Cerebellar cortex (tissue), 1 donor: ENCODE results near the gene CYTH4.

Experiments
- DNase-seq: peaks from one replicate; pipeline ENCODE4 v3.0.0-alpha.2; 2015; ENCODE audit warnings: low spot score

The CYTH4 gene

DNA sequence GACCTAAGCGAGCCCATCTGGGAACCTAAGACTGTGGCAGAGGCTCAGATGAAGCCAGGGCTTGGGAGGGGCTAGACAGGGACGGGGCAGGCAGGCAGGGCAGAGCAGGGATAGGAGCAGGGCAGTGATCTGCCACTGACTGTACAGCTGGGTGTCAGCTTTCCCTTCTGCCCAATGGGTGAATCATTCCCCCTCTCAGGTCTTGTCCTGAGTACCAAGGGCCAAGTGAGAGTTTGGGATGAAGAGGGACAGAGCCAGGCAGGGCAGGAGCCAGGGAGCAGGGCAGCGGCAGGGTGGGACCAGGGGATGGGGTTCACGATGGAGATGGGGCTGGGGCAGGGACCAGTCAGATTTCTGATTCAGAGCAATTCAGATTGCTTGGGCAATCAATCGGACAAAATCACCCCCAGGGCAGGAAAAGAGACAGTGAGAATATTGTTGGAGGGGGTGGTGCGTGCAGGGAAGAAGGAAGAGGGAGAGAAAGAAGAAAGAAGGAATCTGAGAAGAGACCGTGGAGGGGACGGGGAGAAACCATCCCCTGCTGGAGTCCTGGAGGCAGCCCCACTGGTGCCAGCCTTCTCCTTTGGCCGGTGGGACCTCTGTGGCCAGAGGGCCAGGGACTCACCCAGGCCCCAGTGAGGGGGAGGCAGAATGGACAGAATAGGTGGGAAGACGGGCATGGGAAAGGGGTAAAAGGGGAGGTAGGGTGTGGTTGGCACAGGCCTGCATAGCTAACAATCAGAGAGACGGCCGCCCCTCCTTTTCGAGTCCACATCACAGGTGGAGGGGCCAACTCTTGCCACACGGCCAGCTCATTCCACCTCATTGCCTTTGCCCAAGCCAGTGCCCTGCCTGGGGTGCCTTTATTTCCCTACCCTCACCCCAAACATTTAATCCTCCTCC is 47.2 kb downstream of the CYTH4 start:
- DNase-seq, result no peak

DNA sequence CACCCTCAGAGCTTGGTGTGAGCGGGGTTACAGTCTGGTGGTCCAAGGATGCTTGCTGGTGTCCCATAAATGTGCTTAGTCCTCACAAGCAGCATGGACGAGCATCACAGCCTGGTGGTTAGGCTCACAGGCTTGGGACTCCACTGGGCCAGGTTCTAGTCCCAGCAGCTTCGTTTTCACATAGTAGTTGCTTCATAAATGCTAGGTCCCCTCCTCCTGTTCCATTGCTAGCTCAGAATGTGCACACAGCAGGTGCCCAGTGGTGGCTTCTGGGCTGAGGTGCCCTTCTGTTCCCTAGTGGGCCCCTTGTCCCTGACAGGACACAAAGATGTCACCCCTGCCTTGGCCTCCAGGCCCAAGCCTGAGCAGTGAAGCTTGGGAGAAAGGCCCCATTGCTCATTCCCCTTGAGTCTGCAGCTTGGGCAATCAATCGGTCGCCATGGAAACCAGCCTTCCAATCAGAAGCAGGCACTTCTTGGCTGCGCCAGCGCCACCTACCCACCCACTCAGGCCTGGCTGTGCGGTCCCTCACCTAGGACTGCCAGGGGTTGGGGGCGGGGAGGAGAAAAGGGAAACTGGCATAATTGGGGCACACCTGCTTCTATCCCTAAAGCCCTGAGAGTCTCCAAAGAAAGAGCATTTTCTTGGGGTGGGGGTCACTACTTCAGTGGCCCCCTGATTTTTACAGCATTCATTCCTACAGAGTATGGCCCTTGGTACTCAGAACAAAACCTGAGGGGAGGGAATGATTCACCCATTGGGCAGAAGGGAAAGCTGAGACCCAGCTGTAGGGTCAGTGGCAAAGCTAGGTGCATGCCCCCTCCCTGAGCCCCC is 48.1 kb downstream of the CYTH4 start:
- peak; percentile 22 for DNase-seq

DNA sequence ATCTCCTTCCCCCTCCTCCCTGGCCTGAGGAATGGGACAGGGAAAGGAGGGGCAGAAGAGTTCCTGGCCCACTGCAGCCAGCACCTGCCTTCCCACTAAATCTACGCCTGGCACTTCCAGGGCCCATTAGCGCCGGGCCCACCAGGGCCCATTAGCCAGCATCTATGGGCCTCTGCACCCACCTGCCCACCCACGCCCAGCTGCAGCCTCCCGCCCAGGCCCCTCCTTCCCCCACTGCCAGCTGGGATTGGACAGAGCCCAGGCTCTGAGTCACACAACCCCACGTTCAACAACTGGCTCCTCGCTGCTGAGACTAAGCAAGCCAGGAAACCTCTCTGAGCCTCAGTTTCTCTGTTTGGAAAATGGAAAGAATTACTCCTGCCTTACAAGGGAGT is 48.7 kb downstream of the CYTH4 start:
- DNase-seq, result no peak

DNA sequence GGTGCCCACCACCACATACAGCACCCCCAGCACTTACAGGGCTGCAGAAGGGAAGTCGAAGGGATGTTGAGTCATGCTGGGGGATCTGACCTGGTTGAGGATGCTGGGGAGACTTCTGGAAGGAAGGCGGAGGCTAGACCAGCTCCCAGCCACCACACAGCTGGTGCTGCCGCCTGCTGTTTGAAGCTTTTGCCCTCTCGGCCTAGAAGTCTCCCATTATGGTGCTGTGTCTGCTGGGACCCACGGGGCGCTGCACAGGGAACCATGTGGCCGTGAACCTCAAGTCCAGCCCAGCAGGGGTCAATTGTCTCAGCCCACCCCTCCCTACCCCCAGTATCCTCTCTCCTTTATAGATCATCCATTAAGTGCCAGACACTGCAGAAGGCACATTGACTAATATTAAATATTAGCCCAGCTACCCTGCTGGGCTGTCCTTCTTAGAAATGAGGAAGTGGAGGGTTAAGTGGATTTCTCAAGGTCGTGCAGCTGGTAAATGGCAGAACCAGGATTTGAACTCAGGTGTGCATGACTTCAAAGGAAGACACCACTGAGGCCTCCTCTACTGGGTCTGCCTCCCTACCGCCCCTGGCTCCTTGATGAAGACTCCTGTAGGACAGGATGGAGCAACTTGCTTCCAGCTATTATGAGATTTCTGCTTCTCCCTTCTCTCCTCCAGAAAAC is 49.7 kb downstream of the CYTH4 start:
- no peak for DNase-seq

DNA sequence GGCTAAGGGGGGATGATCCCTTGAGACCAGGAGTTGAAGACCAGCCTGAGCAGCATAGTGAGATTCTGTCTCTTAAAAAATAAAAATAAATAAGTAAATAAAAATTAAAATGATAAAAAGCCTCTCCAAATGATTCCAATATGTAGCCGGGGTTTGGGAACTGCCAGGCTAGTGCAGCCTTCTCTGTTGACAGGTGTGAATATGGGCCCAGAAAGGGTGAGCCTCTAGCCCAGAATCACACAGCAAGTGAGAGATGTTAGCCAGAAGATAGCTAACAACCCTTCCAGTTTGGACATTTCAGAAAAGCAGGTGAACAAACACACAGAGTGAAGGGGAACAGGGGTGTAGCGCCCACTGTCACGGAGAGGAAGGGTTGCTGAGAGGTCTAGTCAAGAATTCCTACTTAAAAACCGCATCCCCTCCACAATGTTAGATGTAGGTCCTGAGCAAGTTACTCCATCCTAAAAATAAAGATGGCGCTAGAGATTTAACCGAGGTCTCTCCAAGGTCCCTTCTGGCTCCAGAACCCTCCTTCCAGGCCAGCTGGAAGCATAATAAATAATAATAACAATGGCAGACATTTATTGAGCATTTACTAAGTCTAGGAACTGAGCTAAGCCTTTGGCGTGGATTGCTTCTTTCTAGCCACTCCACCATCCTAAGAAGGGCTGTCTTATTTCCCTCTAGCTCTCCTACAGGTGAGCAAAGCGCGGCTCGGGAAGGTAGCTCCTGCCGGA is 51.6 kb downstream of the CYTH4 start:
- DNase-seq, result no peak

DNA sequence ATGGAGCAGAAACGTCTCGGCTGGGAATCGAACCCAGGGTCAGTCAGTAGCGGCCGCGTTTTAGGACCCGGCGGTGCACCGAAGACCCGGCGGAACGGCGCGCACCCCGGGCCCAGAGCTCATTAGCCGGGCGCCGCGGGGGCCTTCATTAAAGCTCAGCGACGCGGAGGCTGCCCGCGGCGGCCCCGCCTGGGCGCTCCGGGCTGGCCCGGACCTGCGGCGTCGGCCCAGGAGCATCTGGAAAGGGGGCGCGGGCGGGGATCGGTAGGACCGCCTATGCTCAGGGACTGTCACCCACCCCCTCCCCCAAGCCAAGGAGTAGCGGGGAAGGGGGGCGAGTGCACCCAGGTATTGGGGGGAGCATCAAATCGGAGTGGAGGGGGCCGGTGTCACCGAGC is 52.2 kb downstream of the CYTH4 start:
- no peak for DNase-seq

DNA sequence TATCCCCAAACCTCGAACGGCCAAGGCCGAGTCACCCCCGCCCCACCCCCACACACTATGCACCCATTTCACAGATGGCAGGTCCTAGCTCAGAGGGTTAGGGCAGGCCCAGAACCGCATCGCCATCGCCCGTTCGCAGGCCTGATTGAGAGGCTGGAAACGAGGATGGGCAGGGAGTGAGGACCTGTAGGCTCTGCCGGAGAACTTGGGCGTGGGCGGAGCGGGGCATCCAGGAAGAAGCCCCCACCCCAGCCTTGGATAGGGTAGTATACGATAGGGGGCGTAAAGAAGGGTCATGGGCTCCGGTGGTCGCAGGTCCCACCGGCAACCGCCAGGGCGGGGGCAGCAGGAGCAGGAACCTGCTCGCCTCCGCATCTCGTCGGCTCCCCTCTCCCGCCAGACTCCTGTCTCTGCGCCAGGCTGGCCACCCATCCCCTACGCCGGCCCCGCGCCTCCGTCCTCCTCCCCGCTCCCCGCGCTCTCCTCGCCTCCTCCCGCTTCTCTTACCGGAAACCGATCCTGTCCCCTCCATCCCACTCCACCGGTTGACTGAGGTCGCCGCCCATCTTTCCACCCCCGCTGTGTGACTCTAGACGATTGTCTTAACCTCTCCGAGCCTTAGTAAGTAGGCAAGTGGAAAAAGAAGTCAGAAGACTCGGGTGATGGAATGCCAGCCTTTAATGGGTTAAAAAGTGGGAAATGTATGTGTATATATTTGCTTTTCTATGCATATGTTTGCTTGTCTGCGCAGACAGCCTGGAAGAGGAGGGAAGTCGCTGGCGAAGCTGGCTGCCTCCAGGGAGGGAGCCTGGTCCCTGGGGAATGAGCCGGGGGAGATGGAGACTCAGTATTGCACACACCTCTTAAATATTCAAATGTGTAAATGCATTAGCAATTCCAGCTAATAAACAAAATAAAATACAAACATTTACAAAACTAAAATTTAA is 52.8 kb downstream of the CYTH4 start:
- no peak for DNase-seq

DNA sequence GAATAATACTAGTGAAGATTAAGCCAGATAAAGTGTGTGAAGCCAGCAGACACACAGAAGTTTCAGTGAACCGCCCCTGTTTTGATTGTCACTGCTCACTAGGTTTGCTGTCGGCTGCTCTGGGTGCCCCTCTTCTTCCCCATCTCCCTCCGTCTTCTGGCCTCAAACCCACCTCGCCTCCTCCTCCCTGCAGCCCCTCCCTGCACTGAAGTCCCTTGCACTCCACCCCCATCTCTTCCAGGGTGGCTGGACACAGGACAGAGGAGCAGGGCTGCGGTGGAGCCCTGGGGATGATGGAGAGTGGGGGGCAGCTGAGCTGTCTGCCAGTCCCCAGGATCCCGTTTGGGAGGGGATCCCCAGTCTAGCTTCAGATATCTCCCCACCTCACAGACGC is 53.5 kb downstream of the CYTH4 start:
- DNase-seq, result no peak

DNA sequence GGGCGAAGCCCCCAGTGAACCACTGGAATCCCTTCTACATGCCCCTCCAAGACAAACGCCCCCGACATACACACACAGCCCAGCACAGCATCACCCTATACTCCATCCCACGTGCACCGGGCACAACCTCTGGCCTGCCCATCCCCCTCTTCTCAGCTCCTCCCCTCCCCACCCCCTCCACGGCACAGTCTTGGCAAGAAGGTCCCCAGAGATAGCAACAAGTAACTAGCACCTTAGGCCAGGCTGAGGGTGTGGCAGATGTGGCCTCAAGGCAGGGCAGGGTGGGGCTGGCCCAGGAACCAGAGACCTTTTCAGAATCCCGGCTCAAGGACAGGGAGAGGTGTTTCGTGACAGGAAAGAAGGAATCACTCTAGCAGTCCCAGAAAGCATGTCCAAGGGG is 54.3 kb downstream of the CYTH4 start:
- no peak for DNase-seq

DNA sequence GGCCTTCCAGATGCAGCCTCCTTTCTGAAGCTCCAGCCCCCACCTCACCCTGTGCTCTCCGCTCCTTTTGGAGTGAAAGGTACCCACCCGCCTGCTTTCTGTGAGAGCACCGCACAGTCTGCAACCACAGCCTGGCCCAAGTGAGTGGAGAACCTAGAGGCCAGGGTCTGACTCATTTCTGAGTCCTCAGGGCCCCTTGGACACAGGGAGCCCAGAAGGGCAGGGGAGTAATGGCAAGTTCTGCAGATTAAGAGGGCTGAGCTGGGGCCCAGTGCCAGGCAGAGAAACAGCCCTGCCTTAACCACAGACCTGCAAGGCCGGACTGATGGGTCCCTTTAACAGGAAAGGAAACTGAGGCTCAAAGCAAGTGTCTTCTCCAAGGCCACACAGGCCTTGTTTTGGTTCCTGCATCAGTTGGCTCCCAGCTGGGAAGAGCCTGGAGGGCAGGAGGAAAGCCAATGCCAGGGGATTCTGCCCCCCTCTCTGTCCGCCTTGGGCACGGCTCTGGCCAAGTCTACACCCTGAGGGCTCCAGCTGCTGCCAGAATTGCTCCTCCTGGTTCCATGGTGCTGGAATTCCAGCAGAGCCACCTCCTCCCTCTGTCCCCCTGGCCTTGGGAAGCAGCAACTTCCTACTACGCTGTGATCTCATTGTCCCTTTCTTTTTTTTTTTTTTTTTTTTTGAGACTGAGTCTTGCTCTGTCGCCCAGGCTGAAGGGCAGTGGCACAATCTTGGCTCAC is 55.1 kb downstream of the CYTH4 start:
- DNase-seq, result no peak

DNA sequence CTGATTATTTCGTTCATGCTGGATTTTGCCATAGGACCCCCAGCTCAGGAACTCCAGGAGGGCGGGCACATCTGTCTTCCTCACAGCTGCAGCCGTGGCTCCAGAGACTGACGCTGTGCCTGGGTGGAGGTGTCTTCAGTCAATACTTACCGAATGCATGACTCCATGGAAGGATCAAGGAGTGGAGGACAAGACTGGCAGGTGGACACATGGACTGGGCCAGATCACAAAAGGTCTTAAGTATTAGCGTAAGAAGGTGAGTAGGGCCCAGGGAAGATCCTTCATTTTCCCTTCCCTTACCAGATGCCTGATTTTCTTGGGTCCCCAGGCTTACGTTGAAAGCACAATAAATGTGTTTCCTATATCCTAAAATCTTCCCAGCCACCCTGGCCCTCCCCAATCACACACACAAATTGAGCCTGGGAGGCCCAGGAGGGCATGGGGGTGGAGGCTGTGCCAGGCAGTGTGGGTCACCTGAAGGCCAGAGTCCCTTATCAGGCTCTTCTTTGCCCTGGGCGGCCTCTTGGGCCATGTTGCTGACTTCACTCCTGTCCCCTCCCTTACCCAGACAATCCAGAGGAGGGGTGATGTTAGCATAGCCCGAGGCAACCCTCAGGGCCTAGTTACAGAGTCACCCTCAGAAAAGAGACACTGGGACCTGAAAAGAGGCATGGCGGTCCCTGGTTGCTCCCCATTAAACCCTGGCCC is 56.4 kb downstream of the CYTH4 start:
- DNase-seq, result no peak

DNA sequence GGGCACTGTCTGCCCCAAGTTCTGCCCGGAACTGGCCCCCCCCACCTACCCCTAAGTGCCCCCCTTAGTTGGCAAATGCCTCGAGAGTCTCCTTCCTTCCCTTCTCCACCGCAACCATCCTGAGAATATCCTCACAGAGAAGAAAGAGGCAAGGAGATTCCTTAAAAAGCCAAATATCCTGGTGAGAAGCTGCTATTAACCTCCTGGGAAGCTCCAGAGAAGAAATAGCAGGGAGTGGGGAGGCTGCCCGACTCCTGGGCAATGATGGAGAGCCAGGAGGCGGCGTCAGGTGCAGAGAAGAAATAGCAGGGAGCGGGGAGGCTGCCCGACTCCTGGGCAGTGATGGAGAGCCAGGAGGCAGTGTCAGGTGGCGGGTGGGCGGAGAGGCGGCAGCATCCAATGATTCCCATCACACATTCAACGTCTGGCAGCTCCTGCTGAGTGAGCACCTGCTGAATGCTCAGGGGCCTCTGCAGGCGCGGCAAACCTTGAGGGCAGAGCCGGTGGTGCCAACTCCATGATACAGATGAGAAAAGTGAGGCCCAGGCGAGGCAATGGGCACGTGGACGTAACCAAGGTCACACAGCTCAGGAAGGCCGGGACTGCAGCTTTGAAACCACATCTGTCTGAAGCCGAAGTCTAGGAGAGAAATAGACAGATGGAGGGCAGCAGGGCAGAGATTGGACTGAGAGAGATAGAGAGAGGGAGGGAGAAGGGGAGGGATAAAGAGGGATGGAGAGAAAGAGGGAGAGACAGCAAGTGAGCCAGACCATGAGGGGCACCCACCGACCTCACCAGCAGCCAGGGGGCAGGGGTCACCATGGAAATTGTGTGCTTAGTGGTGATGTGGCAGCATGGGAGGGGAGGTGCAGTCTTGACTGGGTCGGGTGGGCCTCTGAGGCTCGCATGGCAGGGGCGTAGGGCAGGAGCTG is 58.3 kb downstream of the CYTH4 start:
- peak; percentile 80 for DNase-seq

DNA sequence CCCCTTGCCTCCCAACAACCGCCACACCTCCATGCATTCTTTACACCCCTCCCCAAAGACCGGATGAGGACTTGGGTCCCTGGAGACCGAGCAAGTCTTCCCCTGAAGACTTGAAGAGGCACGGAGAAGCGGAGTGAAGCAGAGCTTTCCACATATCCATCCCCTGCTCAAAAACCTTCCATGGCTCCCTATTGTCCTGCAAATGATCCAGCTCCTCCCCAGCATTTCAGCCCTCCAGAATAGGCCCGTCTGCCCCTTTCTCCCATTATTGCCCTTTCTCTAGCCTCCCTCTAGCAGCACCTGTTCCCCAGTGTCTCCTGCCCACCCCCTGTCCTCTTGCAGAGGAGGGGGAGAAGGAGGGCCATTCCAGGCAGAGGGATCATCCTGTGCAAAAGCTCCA is 59.8 kb downstream of the CYTH4 start:
- DNase-seq, result no peak

DNA sequence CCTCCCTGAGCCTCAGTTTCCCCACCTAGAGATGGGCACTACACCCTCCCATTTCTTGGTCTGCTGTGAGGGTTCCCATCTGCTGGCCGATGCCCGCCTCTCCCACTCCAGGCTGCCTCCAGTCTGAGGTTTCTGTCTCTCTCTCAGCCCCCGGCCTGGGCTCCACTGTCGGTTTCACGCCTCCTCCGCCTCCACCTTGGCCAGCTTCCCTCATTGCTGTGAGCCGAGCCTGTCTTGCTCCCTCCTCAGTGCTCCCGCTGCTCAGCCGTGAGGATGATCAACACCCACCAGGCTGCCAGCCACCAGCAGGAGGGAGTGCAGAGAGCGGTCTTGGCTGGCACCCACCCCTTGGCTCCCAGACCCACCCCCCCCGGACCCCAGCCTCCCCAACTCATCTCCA is 61.0 kb downstream of the CYTH4 start:
- no peak for DNase-seq

DNA sequence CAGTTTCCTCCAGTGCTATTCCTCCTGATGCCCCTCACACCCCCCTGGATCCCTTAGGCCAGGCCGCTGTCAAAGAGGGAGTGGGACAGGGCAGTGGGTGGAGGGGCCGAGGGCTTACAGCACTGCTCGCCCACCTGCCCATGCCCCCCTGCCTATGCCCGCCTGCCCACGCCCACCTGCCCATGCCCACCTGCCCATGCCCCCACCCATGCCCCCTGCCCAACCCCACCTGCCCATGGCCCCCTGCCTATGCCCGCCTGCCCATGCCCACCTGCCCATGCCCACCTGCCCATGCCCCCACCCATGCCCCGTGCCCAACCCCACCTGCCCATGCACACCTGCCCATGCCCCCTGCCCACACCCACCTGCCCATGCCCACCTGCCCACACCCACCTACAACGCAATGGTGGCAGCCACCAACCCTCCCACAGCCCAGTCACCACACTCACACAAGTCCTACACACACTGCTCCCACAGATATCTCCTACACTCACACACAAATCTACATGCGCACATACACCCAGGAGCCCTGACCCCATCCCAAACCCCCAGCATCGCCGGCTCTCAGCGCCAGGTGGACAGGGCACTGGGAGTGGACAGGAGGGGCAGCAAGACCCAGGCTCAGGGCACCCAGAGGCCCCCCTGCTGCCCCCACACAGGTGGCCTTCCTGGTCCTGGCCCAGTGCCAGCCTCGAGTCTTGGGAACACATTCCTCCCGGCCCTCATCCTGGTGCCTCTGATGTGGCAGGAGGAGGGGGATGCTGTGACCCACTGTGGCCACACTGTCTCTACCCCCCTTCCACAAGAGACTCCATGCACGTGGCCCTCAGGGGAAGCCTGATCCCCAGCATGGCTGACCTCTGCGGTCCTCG is 61.8 kb downstream of the CYTH4 start:
- DNase-seq, result no peak

DNA sequence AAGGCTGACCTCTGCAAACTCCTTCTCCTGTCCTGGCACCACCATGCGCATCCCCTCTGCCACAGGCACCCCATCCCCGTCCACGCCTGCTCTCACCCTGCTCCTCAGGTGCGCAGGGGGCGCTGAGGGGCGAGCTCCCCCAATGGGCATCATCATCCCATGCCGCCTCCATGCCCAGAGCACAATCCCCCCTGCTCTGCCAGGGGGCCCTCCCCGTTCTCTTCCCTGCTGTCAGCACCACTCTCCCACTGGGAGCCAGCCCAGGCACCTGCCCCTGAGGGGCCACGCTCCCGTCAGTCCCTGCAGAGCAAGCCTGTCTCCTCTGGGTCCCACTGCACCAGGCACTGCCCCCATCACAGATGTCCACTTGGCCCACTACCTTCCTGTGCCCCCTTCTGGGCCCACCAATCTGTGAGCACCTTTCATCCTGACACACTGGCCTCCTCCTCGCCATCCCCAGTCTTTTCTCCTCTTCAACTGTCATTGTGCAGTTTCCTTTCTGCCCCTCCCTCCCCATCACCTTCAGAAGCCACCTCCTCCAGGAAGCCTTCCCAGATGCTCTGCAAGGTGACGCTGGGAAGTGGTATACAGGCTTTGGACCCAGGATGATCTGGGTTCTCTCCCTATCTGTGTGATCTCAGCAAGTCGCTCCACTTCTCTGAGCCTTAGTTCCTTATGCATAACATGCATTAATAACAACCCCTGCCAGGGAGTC is 62.6 kb downstream of the CYTH4 start:
- no peak for DNase-seq
